AG09319 (cell line): ENCODE results near the gene RNASE1.

Experiments
- DNase-seq: peaks from one replicate; pipeline ENCODE4 v3.0.0-alpha.2; 2010; ENCODE audit warnings: low read depth; ENCODE audit errors: extremely low read depth
- CTCF ChIP-seq: IDR thresholded peaks from 2 replicates; pipeline ENCODE4 v1.5.1; 2011; ENCODE audit warnings: low read depth, mild to moderate bottlenecking, inconsistent platforms, low read length, moderate library complexity

RNASE1 gene

GRCh38 chr14:20797164-20797563 is 5.5 kb downstream of the RNASE1 start:
- DNase-seq, result no peak

GRCh38 chr14:20794644-20795369 is 7.8 kb downstream of the RNASE1 start:
- DNase-seq, result no peak
- no peak for TF ChIP-seq CTCF

More at GRCh38 chr14:20797164-20797563, 5.5 kb downstream of the RNASE1 start:
- TF ChIP-seq CTCF, result no peak

- DNase-seq, result no peak
These were observed 10.1 kb downstream of the RNASE1 start for GRCh38 chr14:20792556-20792955.

GRCh38 chr14:20791597-20791996 is 11.0 kb downstream of the RNASE1 start:
- no peak for TF ChIP-seq CTCF
- no peak for DNase-seq

More at GRCh38 chr14:20792556-20792955, 10.1 kb downstream of the RNASE1 start:
- TF ChIP-seq CTCF, result no peak

- no peak for DNase-seq
- no peak for TF ChIP-seq CTCF
These were observed 11.5 kb downstream of the RNASE1 start for GRCh38 chr14:20791187-20791586.

- DNase-seq, result no peak
- no peak for TF ChIP-seq CTCF
These were observed 12.1 kb downstream of the RNASE1 start for GRCh38 chr14:20790464-20791116.

- no peak for TF ChIP-seq CTCF
- DNase-seq, result no peak
These were observed 13.3 kb downstream of the RNASE1 start for GRCh38 chr14:20789230-20789813.
